Measurements from ENCODE around the gene UQCR11. TPM values are rescaled to one million over a fixed set of nuclear protein-coding genes. Genes with fewer than 3 reads are reported as not detected.

Gene UQCR11
- total and polyA plus RNA-seq, 2 of the 4 experiments (the other 2 are of a cell fraction): 29.2 to 177 TPM

- TF ChIP-seq, protein P1, sequence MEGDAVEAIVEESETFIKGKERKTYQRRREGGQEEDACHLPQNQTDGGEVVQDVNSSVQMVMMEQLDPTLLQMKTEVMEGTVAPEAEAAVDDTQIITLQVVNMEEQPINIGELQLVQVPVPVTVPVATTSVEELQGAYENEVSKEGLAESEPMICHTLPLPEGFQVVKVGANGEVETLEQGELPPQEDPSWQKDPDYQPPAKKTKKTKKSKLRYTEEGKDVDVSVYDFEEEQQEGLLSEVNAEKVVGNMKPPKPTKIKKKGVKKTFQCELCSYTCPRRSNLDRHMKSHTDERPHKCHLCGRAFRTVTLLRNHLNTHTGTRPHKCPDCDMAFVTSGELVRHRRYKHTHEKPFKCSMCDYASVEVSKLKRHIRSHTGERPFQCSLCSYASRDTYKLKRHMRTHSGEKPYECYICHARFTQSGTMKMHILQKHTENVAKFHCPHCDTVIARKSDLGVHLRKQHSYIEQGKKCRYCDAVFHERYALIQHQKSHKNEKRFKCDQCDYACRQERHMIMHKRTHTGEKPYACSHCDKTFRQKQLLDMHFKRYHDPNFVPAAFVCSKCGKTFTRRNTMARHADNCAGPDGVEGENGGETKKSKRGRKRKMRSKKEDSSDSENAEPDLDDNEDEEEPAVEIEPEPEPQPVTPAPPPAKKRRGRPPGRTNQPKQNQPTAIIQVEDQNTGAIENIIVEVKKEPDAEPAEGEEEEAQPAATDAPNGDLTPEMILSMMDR (conservative IDR thresholded peaks at IDR 0.05; ENCODE audit: low read depth, low read length): no peak
Observed at GRCh38 chr19:1649706-1650649, 44.7 kb upstream of the UQCR11 start (continued).

All from IMR-90 (cell line).